ENCODE data around the gene DENND6B.
A peak's percentile ranks its signal among the peaks of the same experiment; 100 is the strongest.

Gene DENND6B

GRCh38 chr22:50272044-50272802, 54.6 kb downstream of the DENND6B start:
- TF ChIP-seq CTCF (IDR thresholded peaks at IDR 0.05; ENCODE audit: borderline replicate concordance, insufficient read depth, low read depth, low read length): no peak
- H3K4me3 ChIP-seq (ENCODE audit: low read depth, low read length): no peak overlapping the region

- H3K4me3 ChIP-seq (ENCODE audit: low read depth, low read length): peak overlapping the region; percentile 35
- TF ChIP-seq CTCF (IDR thresholded peaks at IDR 0.05; ENCODE audit: borderline replicate concordance, insufficient read depth, low read depth, low read length): peak; percentile 29; the same call in 1 of the 2 replicates
Measured at GRCh38 chr22:50271519-50271970, 55.3 kb downstream of the DENND6B start.

GRCh38 chr22:50270666-50271394, 56.0 kb downstream of the DENND6B start:
- no peak for TF ChIP-seq CTCF (IDR thresholded peaks at IDR 0.05; ENCODE audit: borderline replicate concordance, insufficient read depth, low read depth, low read length)
- peak overlapping the region; percentile 60 for H3K4me3 ChIP-seq (ENCODE audit: low read depth, low read length)

GRCh38 chr22:50269970-50270665, 56.7 kb downstream of the DENND6B start, which contains the start of gene MAPK11:
TSS of gene MAPK11 (minus strand) at chr22:50270380. CDS start at chr22:50270292, 88 bp downstream.
- no peak for TF ChIP-seq CTCF (IDR thresholded peaks at IDR 0.05; ENCODE audit: borderline replicate concordance, insufficient read depth, low read depth, low read length)
- H3K4me3 ChIP-seq (ENCODE audit: low read depth, low read length): peak within 1 kb of the TSS; percentile 60

- no peak for TF ChIP-seq CTCF (IDR thresholded peaks at IDR 0.05; ENCODE audit: borderline replicate concordance, insufficient read depth, low read depth, low read length)
- peak overlapping the region; percentile 60 for H3K4me3 ChIP-seq (ENCODE audit: low read depth, low read length)
Measured at GRCh38 chr22:50269573-50269969, 57.2 kb downstream of the DENND6B start.

GRCh38 chr22:50268655-50269113, 58.1 kb downstream of the DENND6B start:
- H3K4me3 ChIP-seq (ENCODE audit: low read depth, low read length): no peak overlapping the region
- TF ChIP-seq CTCF (IDR thresholded peaks at IDR 0.05; ENCODE audit: borderline replicate concordance, insufficient read depth, low read depth, low read length): no peak
